Measurements from ENCODE around the gene MPV17L2. TPM values are rescaled to one million over a fixed set of nuclear protein-coding genes. Genes with fewer than 3 reads are reported as not detected.

MPV17L2 gene
- total RNA-seq (10 to 100 TPM; 10.3 to 47.4 (median 20.7) TPM), polyA plus RNA-seq (10 to 100 TPM; 21.1 to 41.4 (median 40.8) TPM)
- long read RNA-seq, donor 1, transcript MPV17L2-204 (5 exons, 1,408 nt): major isoform, 9 of 10 reads
- long read RNA-seq, donor 1, partial matches to known transcripts: 0 of 10 reads
- long read RNA-seq, donor 1, other reads (novel, unspliced or antisense): 0 of 10 reads
- long read RNA-seq, donor 2, partial matches to known transcripts: 0 of 1 reads
- long read RNA-seq, donor 2, other reads (novel, unspliced or antisense): 0 of 1 reads
- long read RNA-seq, donor 3, transcript MPV17L2-204 (5 exons, 1,408 nt): major isoform, 8 of 15 reads
- long read RNA-seq, donor 3, partial matches to known transcripts: 5 of 15 reads
- long read RNA-seq, donor 3, other reads (novel, unspliced or antisense): 0 of 15 reads
- long read RNA-seq, donor 4, transcript MPV17L2-204 (5 exons, 1,408 nt): major isoform, 19 of 23 reads
- long read RNA-seq, donor 4, partial matches to known transcripts: 3 of 23 reads
- long read RNA-seq, donor 4, other reads (novel, unspliced or antisense): 1 of 23 reads
- long read RNA-seq, donor 5, transcript MPV17L2-204 (5 exons, 1,408 nt): major isoform, 63 of 70 reads
- long read RNA-seq, donor 5, partial matches to known transcripts: 5 of 70 reads
- long read RNA-seq, donor 5, other reads (novel, unspliced or antisense): 1 of 70 reads
- long read RNA-seq, donor 6, transcript MPV17L2-204 (5 exons, 1,408 nt): major isoform, 9 of 14 reads
- long read RNA-seq, donor 6, partial matches to known transcripts: 4 of 14 reads
- long read RNA-seq, donor 6, other reads (novel, unspliced or antisense): 1 of 14 reads
- long read RNA-seq, donor 7, transcript MPV17L2-204 (5 exons, 1,408 nt): major isoform, 7 of 9 reads
- long read RNA-seq, donor 7, partial matches to known transcripts: 0 of 9 reads
- long read RNA-seq, donor 7, other reads (novel, unspliced or antisense): 0 of 9 reads
- long read RNA-seq, donor 8, transcript MPV17L2-204 (5 exons, 1,408 nt): major isoform, 11 of 15 reads
- long read RNA-seq, donor 8, partial matches to known transcripts: 0 of 15 reads
- long read RNA-seq, donor 8, other reads (novel, unspliced or antisense): 0 of 15 reads
- long read RNA-seq, donor 9, partial matches to known transcripts: 0 of 2 reads
- long read RNA-seq, donor 9, other reads (novel, unspliced or antisense): 0 of 2 reads
- long read RNA-seq, donor 10, partial matches to known transcripts: 0 of 5 reads
- long read RNA-seq, donor 10, other reads (novel, unspliced or antisense): 0 of 5 reads

GRCh38 chr19:18192673-18193387, at the start of gene MPV17L2:
TSS of gene MPV17L2 (plus strand) at chr19:18193218. CDS start at chr19:18193282, 64 bp downstream.
- TF ChIP-seq, protein P1, sequence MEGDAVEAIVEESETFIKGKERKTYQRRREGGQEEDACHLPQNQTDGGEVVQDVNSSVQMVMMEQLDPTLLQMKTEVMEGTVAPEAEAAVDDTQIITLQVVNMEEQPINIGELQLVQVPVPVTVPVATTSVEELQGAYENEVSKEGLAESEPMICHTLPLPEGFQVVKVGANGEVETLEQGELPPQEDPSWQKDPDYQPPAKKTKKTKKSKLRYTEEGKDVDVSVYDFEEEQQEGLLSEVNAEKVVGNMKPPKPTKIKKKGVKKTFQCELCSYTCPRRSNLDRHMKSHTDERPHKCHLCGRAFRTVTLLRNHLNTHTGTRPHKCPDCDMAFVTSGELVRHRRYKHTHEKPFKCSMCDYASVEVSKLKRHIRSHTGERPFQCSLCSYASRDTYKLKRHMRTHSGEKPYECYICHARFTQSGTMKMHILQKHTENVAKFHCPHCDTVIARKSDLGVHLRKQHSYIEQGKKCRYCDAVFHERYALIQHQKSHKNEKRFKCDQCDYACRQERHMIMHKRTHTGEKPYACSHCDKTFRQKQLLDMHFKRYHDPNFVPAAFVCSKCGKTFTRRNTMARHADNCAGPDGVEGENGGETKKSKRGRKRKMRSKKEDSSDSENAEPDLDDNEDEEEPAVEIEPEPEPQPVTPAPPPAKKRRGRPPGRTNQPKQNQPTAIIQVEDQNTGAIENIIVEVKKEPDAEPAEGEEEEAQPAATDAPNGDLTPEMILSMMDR (IDR thresholded peaks at IDR 0.05): peak in 1 of 6 experiments; percentile 5
- peak; percentile 90 to 96 for TF ChIP-seq POLR2A (IDR thresholded peaks at IDR 0.05)
- peaks cover 15 to 20% of the 10 kb centered on the region in 2 donors for H3K4me1 ChIP-seq (replicated peaks in 1 of 2)
- H3K36me3 ChIP-seq (replicated peaks in 1 of 2): peaks cover 0 to 15% of the 10 kb centered on the region in 2 donors
- intact Hi-C loops (cut with DNase I): no loop called here
- H3K27me3 ChIP-seq: no peaks in the 10 kb centered on the region
- H3K27ac ChIP-seq: peak within 1 kb of the TSS; percentile 85 to 99 (median 95)
- 0% methylated on average over 27 to 74 of the region's 74 CpGs for WGBS, 4 donors
- H3K9me3 ChIP-seq (replicated peaks in 1 of 3): no peaks in the 10 kb centered on the region
- peak within 1 kb of the TSS; percentile 5 to 80 (median 76) for H3K4me3 ChIP-seq
- DNase-seq: peak; percentile 99 to 100 (median 100)

DNA sequence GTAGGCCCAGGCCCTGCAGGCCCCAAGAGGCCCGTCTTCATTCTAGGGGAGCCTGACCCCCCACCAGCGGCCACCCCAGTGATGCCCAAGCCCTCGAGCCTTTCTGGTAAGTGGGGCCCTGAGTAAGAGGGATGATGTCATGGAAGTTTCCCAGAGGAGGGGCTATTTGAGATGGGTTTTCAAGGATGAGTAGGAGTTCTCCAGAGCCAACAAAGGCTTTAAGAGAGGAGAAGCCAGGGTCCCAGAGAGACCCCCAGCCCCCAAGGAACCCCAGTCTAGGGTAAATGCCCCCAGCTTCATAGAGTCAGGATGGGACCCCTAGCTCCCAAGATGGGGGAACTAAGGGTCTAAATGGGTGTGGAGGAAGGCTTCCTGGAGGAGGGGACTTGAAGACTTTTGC, 49.1 kb upstream of the MPV17L2 start:
- TF ChIP-seq, protein P1 (IDR thresholded peaks at IDR 0.05): no peak
- no peak for TF ChIP-seq POLR2A (IDR thresholded peaks at IDR 0.05)
- Histone ChIP-seq H3K9me3 (replicated peaks in 1 of 3) (no peaks in the 10 kb centered on the region), H3K4me1 (replicated peaks in 1 of 2) (no peaks in the 10 kb centered on the region), H3K27me3 (no peaks in the 10 kb centered on the region), H3K27ac (no peak overlapping the region), H3K36me3 (replicated peaks in 1 of 2) (peaks cover 0 to 61% of the 10 kb centered on the region in 2 donors), H3K4me3 (no peak overlapping the region)
- DNase-seq: no peak
- intact Hi-C loops (cut with DNase I): no loop called here
- WGBS, 4 donors: 90 to 100% (median 97%) methylated on average over 3 of the region's 3 CpGs

GRCh38 chr19:18144361-18144760, 48.7 kb upstream of the MPV17L2 start:
- H3K27me3 ChIP-seq: no peaks in the 10 kb centered on the region
- DNase-seq: no peak
- H3K4me3 ChIP-seq: no peak overlapping the region
- 83 to 93% (median 92%) methylated on average over 13 to 16 of the region's 16 CpGs for WGBS, 4 donors
- H3K9me3 ChIP-seq (replicated peaks in 1 of 3): no peaks in the 10 kb centered on the region
- H3K4me1 ChIP-seq (replicated peaks in 1 of 2): no peaks in the 10 kb centered on the region
- H3K36me3 ChIP-seq (replicated peaks in 1 of 2): peaks cover 0 to 57% of the 10 kb centered on the region in 2 donors
- TF ChIP-seq POLR2A (IDR thresholded peaks at IDR 0.05): no peak
- TF ChIP-seq, protein P1 (IDR thresholded peaks at IDR 0.05): no peak
- intact Hi-C loops (cut with DNase I): no loop called here
- H3K27ac ChIP-seq: no peak overlapping the region

Data from adrenal gland (tissue), 19 donors.